Mucosa of stomach (tissue), 1 donor: ENCODE results near the gene ANAPC2.

Experiments
- H3K27me3 ChIP-seq: one replicate; pipeline ENCODE4 v1.7.0; 2013; ENCODE audit warnings: mild to moderate bottlenecking, low read length; ENCODE audit not compliant: control insufficient read depth, insufficient read depth
- H3K36me3 ChIP-seq: one replicate; pipeline ENCODE4 v1.7.0; 2013; ENCODE audit warnings: low read length; ENCODE audit not compliant: control insufficient read depth, insufficient read depth
- H3K4me1 ChIP-seq: one replicate; pipeline ENCODE4 v1.7.0; 2013; ENCODE audit warnings: mild to moderate bottlenecking, low read length; ENCODE audit not compliant: control insufficient read depth, insufficient read depth
- H3K4me3 ChIP-seq: one replicate; pipeline ENCODE4 v1.7.0; 2013; ENCODE audit warnings: low read length
- H3K9ac ChIP-seq: one replicate; pipeline ENCODE4 v1.7.0; 2013; ENCODE audit warnings: mild to moderate bottlenecking, low read length, moderate library complexity
- H3K9me3 ChIP-seq: one replicate; pipeline ENCODE4 v1.7.0; 2013; ENCODE audit warnings: mild to moderate bottlenecking, low read length, moderate library complexity; ENCODE audit not compliant: control insufficient read depth
- donor health status: Pancreatic carcinoma.

ANAPC2 gene

DNA sequence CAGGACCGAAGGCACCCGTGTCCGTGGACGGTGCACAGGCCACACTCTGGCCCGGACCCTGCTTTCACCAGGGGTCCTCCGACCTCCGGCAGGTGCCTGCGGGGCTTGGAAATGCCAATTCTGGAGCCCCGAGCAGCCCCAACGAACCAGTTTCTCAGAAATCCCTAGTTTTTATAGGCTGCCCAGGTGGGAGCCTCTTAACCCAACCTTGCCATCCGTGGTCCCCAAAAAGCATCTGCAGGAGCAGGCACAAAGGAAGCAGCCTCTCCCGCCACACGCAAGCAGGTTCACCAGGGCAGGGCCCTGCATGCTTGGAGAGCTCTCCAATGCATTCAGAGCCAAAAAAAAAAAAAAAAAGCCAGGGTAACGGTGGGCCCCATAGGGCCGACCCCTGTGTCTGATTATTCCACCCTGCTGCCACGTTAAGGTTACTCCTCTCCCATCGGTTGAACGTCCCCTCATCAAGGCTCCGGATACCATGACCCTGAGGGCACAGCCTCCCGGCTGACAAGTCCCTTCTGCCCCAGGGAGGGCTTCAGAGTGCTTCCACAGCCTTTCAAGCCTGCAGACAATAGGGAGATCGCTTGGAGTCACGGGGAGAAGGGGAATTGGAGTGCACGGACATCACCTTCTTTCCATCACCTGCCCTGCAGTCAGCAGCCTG is 13.0 kb upstream of the ANAPC2 start:
- Histone ChIP-seq H3K9ac (peak overlapping the region; percentile 66), H3K36me3 (no peaks in the 10 kb centered on the region), H3K4me3 (peak overlapping the region; percentile 44), H3K4me1 (peaks cover 53% of the 10 kb centered on the region), H3K9me3 (no peaks in the 10 kb centered on the region), H3K27me3 (no peaks in the 10 kb centered on the region)

DNA sequence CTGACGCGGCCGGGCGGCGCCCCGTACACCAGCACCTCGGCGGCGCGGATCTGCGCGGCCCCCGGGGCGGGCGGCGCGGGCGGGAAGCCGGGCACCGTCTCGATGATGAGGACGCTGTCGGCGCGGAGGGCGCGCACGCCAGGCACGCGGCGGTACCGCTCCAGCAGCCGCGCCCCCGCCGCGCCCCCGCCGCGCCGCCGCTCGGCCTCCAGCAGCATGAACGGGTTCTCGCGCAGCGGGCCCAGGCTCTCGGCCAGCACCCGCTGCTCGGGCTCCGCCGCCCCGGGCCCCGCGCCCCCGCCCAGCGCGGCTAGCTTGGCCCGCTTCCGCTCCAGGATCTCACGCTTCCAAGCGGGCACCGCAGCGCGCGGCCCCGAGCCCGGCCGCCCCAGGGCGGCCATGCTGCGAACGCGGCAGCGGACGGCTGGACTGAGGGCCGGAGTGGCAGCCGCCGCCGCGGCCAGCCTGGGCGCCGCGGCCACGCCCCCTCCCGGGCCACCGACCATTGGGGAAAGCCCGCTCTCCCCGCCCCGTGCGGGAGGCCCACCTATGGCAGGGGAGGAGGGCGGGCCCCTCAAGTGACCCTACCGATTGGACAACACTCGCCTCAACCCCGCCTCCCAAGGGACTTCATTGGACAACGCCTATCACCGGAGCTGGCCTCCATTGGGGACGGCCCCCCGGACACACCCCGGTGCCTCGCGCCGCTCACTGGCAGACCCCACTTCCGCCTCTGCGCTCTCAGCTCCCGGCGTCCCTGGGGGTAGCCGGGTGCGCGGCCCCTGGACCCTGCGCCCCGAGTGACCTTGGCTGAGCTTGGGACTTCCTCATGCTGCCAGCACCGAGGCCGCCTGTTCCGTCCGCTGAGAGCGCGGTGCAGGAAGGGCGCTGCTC is 12.2 kb upstream of the ANAPC2 start, which contains the start of gene TPRN:
Gene TPRN (minus strand): TSS at position 431 of the 894 bp plus-strand sequence. CDS start 30 bp downstream, at position 401.
- H3K4me1 ChIP-seq = peaks cover 55% of the 10 kb centered on the region
- no peaks in the 10 kb centered on the region for H3K9me3 ChIP-seq
- H3K4me3 ChIP-seq = peak within 1 kb of the TSS; percentile 44
- no peaks in the 10 kb centered on the region for H3K36me3 ChIP-seq
- no peaks in the 10 kb centered on the region for H3K27me3 ChIP-seq
- H3K9ac ChIP-seq = peak within 1 kb of the TSS; percentile 66

DNA sequence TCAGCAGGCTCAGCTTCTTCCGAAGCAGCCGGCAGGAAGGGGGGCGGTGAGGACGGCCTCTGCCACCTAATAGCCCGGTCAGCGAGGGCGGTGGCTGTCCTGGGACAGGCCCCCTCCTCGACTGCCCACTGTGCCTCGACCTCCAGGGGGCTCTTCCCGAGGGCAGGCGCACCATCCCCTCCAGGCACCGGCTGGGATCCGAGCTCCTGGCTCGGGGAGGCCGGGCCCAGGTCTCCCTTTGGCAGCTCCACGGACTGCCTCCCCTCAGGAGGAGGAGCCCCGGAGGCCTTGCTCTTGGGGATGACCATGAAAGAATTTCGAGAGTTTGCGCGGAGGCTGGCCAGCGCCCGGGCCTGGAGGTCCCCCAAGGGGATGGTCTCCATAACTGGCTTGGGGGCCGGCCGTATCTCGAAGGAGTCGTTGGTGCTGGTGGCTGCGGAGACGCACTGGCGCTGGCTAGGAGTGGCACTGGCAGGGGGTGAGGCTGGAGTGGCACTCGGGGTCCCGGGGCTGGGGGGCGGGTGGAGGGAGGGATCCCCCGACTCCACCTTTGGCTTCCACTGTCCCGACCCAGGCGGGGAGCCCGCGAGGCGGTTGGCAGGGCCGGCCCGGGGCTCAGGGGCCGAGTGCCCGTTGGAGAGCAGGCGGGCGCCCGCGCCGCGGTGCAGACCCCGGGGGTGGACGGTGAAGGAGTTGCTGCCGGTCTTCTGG is 11.2 kb upstream of the ANAPC2 start:
- no peak overlapping the region for H3K4me3 ChIP-seq
- no peaks in the 10 kb centered on the region for H3K36me3 ChIP-seq
- H3K9me3 ChIP-seq = no peaks in the 10 kb centered on the region
- no peaks in the 10 kb centered on the region for H3K27me3 ChIP-seq
- peak overlapping the region; percentile 57 for H3K9ac ChIP-seq
- H3K4me1 ChIP-seq = peaks cover 65% of the 10 kb centered on the region

- peak overlapping the region; percentile 49 for H3K9ac ChIP-seq
- no peaks in the 10 kb centered on the region for H3K36me3 ChIP-seq
- peaks cover 64% of the 10 kb centered on the region for H3K4me1 ChIP-seq
- no peaks in the 10 kb centered on the region for H3K27me3 ChIP-seq
- no peak overlapping the region for H3K4me3 ChIP-seq
- H3K9me3 ChIP-seq = no peaks in the 10 kb centered on the region
Observed at GRCh38 chr9:137198902-137199283, 10.5 kb upstream of the ANAPC2 start.

GRCh38 chr9:137198051-137198901 is 9.9 kb upstream of the ANAPC2 start:
- Histone ChIP-seq H3K27me3 (no peaks in the 10 kb centered on the region), H3K36me3 (no peaks in the 10 kb centered on the region), H3K9ac (peak overlapping the region; percentile 49), H3K9me3 (no peaks in the 10 kb centered on the region), H3K4me1 (peaks cover 63% of the 10 kb centered on the region), H3K4me3 (peak overlapping the region; percentile 25)

- H3K9me3 ChIP-seq = no peaks in the 10 kb centered on the region
- H3K4me3 ChIP-seq = no peak overlapping the region
- no peaks in the 10 kb centered on the region for H3K27me3 ChIP-seq
- H3K4me1 ChIP-seq = peaks cover 57% of the 10 kb centered on the region
- H3K36me3 ChIP-seq = no peaks in the 10 kb centered on the region
- H3K9ac ChIP-seq = no peak overlapping the region
Observed at GRCh38 chr9:137195525-137196220, 7.3 kb upstream of the ANAPC2 start.

DNA sequence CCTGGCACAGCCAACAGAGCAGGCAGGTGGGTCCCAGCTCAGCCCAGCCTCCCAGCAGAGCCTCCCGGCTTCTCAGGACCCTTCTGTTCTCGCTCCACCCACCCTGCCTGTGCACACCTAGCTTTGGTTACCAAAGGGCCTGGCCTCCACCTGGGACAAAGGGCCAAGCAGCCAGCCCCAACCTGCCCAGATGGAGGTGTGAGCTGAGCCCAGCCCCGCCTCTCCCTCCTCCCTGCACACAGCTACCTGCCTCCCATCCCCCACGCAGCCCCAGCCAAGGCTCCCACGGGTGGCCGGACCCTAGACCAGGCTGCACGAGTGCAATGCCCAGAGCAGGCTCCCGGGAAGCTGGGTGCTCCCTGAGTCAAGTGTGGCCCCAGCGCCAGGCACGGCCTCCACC is 6.5 kb upstream of the ANAPC2 start:
- no peak overlapping the region for H3K9ac ChIP-seq
- H3K36me3 ChIP-seq = no peaks in the 10 kb centered on the region

DNA sequence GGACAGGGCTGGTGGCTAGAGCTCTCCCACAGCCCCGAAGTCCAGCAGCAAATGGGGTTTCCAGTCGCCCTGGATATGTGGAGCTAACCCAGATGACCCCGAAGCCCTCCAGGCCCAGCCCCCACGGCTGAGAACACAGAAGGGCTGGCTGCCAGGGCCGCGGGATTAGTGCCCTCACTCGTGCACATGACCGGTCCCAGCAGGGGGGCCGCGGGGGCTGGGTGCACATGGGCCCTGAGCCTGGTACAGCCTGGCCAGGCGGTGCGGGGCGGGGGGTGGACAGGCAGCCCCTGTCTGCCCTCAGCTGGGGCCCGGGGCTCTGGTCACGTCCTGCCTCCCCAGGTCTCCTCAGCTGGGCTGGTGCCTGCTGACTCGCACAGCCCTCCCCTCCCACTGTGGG is 6.0 kb upstream of the ANAPC2 start:
- no peak overlapping the region for H3K4me3 ChIP-seq
- no peaks in the 10 kb centered on the region for H3K9me3 ChIP-seq
- peaks cover 68% of the 10 kb centered on the region for H3K4me1 ChIP-seq
- H3K27me3 ChIP-seq = no peaks in the 10 kb centered on the region
- H3K9ac ChIP-seq = no peak overlapping the region
- no peaks in the 10 kb centered on the region for H3K36me3 ChIP-seq

More for the DNA sequence above, 6.5 kb upstream of the ANAPC2 start:
- no peaks in the 10 kb centered on the region for H3K9me3 ChIP-seq
- H3K4me3 ChIP-seq = no peak overlapping the region
- peaks cover 65% of the 10 kb centered on the region for H3K4me1 ChIP-seq
- no peaks in the 10 kb centered on the region for H3K27me3 ChIP-seq

- no peak overlapping the region for H3K4me3 ChIP-seq
- no peaks in the 10 kb centered on the region for H3K27me3 ChIP-seq
- no peak overlapping the region for H3K9ac ChIP-seq
- no peaks in the 10 kb centered on the region for H3K9me3 ChIP-seq
- H3K36me3 ChIP-seq = no peaks in the 10 kb centered on the region
- peaks cover 64% of the 10 kb centered on the region for H3K4me1 ChIP-seq
Observed at GRCh38 chr9:137193771-137194170, 5.4 kb upstream of the ANAPC2 start.

DNA sequence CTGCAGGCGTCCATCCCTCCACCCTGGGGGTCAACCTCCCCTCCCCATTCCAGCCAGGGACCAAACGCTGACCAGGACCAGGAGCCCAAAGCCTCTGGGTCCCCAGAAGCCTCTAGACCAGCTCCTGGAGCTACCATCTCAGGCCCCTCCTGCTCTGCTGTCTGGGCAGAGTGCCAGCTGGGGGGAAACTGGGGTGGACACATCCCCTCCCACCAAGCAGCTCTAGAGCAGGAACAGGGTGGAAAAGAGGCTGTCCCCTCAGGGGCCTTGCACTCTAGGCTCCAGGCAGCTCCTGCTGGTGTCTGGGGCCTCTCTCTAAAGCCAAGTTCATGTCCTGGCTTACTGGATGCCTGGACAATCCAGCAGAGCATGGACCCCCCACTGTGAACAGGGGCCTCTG is 4.5 kb upstream of the ANAPC2 start:
- peaks cover 56% of the 10 kb centered on the region for H3K4me1 ChIP-seq

DNA sequence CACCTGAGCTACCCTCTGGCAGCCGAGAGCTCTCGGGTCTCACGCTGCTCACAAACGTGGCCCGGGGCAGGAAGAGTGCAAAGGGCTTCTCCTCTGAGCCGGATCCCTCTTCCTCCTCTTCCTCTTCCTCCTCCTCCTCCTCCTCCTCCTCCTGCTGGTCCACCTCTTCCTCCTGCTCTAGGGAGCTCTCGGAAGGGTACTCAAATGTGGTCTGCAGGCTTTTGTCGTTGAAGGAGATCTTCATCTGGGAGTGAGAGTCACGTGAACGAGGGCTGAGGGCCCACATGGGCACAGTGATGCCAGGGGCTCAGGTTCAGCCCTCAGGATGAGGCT is 4.1 kb upstream of the ANAPC2 start:
- H3K9ac ChIP-seq = no peak overlapping the region
- no peaks in the 10 kb centered on the region for H3K36me3 ChIP-seq
- H3K4me1 ChIP-seq = peaks cover 56% of the 10 kb centered on the region
- H3K4me3 ChIP-seq = no peak overlapping the region
- no peaks in the 10 kb centered on the region for H3K9me3 ChIP-seq
- H3K27me3 ChIP-seq = no peaks in the 10 kb centered on the region

More for the DNA sequence above, 4.5 kb upstream of the ANAPC2 start:
- H3K27me3 ChIP-seq = no peaks in the 10 kb centered on the region
- no peak overlapping the region for H3K4me3 ChIP-seq
- no peaks in the 10 kb centered on the region for H3K36me3 ChIP-seq
- H3K9me3 ChIP-seq = no peaks in the 10 kb centered on the region
- H3K9ac ChIP-seq = no peak overlapping the region
